Measurements from ENCODE around the gene MS4A12.

DNA sequence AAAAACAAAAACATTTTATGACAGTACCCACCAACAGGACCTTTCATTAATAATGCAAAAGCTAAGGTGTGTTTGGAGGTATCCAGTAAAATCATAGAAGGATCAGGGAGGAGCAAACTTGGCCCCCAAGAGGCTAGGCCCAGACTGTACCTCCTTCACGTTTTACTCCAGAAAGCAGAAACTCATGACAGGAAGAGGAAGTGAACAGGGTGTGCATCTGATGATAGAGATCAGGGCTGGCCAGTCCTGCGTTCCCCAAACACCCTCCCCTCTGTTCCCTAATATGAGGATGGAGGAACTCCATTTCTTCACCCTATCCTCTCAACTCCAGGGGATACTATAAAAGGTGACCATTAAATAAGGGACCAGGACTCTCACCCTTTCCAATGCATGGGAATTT, 10.2 kb upstream of the MS4A12 start:
- TF ChIP-seq SPI1 (IDR thresholded peaks at IDR 0.05; ENCODE audit: low read depth, low read length) (peak; percentile 85), TAF1 (IDR thresholded peaks at IDR 0.05; ENCODE audit: low read depth, low read length) (no peak), POLR2A (IDR thresholded peaks at IDR 0.05; ENCODE audit: low read depth, low read length) (no peak), POLR2AphosphoS5 (IDR thresholded peaks at IDR 0.05; ENCODE audit: low read depth, low read length) (no peak)

Data from GM12891 (cell line).